Stimulated activated CD8-positive, alpha-beta memory T cell treated with anti-CD3 and anti-CD28 coated beads, Interleukin-15, amount 100 ng/mL, for 48 hours (primary cell): ENCODE results near the gene SH3BP5L.

Experiments used
- DNase-seq, 2 donors: peaks; one replicate each; pipeline ENCODE4 v3.0.0-alpha.2; 2020; ENCODE audit warnings: low read depth in 2 of 2

Gene SH3BP5L

DNA sequence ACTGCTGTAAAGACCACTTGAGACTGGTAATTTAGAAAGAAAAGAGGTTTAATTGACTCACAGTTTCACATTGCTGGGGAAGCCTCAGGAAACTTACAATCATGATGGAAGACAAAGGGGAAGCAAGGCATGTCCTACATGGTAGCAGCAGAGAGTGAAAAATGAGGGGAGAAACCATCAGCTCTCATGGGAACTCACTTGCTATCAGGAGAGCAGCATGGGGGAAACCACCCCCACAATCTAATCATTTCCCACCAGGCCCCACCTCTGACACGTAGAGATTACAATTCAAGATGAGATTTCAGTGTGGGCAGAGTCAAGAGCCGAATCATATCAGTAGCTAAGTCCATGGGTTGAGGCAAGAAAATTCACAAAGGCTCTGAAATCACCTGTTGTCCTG is 46.4 kb downstream of the SH3BP5L start:
- no peak for DNase-seq

DNA sequence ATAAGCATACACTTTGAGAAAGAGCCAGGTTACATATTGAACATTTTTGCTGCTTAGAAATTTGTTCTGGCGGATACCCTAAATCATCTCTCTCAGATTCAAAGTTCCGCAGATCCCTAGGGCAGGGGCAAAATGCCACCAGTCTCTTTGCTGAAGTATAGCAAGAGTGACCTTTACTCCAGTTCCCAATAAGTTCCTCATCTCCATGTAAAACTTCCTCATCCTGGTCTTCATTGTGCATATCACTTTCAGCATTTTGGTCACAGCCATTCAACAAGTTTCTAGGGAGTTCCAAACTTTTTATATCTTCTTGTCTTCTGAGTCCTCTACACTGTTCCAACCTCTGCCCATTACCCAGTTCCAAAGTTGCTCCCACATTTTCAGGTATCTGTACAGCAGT is 46.8 kb downstream of the SH3BP5L start:
- DNase-seq: no peak

DNA sequence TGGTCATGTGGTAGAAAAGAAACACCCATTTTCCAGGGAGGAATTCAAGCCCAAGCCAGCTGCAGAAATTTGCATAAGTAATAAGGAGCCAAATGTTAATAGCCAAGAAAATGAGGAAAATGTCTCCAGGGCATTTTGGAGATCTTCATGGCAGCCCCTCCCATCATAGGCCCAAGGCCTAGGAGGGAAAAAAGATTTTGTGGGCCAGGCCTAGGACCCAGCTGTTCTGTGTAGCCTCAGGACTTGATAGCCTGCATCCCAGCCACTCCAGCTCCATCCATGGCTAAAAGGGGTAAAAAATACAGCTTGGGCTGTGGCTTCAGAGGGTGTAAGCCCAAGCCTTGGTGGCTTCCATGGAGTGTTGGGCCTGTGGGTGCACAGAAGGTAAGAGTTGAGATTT is 48.7 kb downstream of the SH3BP5L start:
- no peak for DNase-seq

DNA sequence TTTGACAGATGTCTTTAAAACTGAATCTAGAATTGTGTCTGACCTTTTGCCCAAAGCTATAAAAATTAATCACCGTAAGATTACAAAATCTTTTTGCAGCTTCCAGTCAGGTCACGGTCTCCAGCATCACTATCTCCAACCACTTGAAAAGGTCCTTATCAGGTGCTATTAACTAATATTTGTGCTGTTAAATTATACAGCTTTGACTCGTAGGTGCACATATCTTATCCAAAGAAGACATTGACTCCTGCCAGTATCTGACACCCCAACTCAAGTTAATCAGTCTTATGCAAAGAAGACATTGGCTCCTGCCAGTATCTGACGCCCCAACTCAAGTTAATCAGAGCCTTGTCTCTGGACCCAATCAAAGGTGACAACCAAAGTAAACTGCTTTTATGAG is 50.3 kb downstream of the SH3BP5L start:
- no peak for DNase-seq
